T1000 (cell line): Measurements from ENCODE around the gene ATP8A2.

Source experiments
- DNase-seq: peaks from one replicate; lab custom pipeline; 2025; ENCODE audit warnings: mixed read lengths; lab: John Stamatoyannopoulos, UW

ATP8A2 gene

DNA sequence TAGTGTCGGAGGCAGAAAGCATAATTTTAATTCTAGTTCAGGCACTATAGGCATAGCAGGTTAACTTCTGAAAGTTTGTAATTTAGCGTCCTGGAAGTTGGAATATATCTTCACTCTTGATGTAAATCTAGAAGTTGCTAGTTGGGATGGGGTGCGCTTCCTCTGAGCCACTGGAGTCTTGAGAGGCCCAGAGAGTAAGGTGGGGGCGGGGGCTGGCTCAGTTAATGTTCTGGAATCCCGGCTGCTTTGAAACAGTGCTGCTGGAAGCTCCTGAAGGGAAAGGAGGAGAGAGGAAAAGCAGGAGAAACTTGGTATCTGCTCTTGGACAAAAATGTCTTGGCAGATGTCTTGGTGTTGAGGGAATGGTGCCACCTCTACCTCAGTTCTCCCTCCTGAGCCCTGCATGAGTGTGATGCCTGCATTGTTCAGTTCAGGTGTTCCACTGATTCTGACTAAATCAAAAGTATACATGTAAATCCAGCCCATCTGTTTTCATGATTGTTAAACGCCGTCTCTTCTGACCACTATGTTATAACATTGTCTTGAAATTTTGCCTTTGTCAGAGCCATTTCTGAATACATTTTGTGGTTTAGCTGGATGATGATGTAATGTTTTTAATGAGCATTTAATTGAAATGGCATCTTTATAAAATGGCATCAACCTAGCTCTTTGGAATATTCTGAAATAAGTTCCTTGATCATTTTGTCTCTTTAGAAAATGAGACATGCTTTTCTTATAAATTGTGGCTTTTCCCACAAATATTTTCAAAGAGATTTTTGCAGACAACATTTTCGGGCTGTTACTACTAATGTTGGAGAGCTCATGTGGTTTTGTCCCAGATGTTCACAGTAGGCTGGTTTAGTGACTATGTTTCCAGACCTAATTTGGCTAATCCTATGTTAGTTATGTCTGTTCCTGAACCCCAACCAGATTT is 477.3 kb downstream of the ATP8A2 start:
- no peak for DNase-seq

DNA sequence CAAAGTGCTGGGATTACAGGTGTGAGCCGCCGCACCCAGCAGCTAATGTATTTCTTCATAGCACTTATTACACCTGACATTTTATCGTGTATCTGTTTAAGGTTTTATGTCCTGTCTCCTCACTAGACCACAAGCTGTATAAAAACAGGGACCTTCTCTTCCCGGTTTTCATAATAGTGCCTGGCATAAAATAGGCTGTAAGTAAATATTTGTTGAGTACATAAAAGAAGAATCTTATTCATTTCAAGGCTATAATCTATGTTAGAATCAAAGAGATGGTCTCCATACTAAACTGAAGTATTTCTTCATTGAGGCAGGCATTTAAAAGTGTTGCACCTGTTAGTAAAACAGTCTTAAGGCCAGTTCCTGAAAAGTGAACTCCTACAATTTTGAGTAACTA is 486.1 kb downstream of the ATP8A2 start:
- no peak for DNase-seq

DNA sequence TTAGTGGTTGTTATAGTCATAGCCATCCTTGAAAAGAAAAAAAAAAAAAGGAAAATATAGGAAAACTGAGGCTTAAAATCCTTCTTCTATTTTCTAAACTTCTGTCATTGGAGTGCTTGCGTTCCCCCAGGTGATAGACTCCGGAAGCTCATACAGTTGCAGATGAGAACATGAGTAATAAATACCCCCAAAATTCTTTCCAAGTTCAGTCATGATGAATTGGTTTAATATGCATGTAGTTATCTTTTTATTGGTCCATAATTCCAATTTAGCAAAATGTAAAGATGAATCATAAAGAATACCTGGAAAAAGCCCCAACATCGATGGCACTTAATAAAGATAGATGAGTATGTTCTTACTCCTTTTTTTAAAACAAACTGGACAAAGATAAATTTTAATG is 487.8 kb downstream of the ATP8A2 start:
- DNase-seq: no peak

- DNase-seq: no peak
Observed at GRCh38 chr13:25860265-25860664, 488.5 kb downstream of the ATP8A2 start.

GRCh38 chr13:25860862-25861261 is 489.1 kb downstream of the ATP8A2 start:
- DNase-seq: no peak

GRCh38 chr13:25862156-25862555 is 490.4 kb downstream of the ATP8A2 start:
- DNase-seq: no peak

DNA sequence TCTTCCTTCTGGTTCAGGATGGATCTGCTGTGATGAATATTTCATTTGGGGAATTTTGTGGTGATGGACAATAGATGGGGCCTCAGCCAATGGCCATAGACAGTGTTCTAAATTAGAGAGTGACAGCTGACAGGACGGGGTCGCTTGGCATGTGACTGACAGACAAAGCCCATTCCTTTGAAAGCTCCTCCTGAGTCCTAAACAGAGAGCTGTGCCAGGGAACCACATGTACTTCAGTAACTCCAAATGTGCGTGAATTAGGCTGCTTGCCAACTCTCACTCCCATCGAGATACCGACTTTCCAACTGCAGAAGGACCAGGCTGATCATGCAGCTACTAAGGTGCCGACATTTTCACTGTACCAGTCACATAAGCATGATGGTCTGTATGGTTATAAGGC is 492.3 kb downstream of the ATP8A2 start:
- no peak for DNase-seq

- no peak for DNase-seq
Observed at GRCh38 chr13:25864936-25865335, 493.2 kb downstream of the ATP8A2 start.

- DNase-seq: no peak
Observed at GRCh38 chr13:25865391-25865790, 493.6 kb downstream of the ATP8A2 start.

- DNase-seq: no peak
Observed at GRCh38 chr13:25867038-25867437, 495.3 kb downstream of the ATP8A2 start.

GRCh38 chr13:25868490-25868889 is 496.7 kb downstream of the ATP8A2 start:
- DNase-seq: no peak

DNA sequence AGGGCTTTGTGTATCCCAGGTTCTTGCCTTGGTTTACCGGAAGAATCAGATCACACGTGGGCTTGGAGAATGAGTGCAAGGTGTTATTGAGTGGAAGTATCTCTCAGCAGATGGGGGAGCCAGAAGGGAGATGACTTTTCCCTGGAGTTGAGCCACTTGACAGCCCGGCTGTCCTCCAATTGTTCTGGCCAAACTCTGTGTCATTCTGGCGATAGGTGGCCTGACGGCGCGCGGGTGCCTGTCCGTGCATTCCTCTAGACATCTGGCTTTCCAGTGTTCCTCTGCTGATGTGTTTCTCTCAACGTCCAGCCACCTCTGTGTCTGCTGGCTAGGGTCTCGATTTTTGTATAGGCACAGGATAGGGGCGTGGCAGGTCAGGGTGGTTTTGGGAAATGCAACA is 498.2 kb downstream of the ATP8A2 start:
- DNase-seq: no peak

GRCh38 chr13:25871389-25872125 is 499.8 kb downstream of the ATP8A2 start:
- no peak for DNase-seq

DNA sequence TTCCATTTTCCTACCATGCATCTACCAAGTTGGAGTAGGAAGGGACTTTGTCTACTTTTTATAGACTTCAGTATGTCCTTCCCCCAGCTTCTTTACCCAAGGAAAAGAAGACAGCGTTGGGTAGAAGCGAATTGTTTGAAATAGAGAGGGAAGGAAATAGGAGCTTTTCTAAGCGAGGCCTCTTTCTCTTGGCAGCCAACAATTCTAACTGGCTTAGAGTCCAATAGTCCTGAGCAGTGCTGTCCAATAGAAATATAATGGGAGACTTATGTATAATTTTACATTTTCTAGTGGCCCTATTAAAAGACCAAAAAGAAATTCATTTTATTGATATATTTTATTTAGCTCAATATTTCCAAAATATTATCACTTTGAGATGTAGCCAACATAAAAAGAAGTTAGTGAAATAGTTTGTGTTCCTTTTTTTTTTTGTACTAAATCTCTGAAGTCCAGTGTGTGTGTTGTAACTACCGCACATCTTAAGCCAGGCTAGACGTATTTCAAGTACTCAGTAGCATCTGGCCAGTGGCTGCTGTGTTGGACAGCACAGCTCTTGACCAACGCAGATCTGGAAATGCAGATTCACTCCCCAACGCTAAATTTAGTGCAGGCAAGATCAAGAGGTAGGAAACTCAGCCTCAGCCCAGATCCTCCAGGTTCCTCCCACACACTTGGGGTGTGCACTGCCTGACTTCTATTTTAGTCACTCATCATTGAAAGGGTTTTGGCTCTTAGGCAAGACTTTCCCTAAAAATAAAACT is 500.9 kb downstream of the ATP8A2 start:
- no peak for DNase-seq

DNA sequence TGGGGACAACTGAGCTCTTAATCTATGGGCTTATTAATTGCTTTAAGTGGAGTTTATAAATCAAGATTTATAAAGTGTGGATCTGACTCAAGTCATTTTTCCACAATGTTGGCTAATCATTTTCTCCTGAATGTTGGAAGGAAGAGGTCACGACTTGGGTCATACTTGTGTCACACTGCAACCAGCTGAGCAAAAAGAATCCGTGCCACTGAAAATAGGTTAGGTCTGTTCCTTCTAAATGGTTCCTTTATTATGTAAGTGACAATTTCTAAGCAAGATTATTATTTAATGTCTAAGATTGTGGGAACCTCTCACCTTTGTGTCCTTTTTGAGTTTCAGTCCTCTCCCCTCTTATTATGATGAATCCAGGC is 501.5 kb downstream of the ATP8A2 start:
- no peak for DNase-seq

DNA sequence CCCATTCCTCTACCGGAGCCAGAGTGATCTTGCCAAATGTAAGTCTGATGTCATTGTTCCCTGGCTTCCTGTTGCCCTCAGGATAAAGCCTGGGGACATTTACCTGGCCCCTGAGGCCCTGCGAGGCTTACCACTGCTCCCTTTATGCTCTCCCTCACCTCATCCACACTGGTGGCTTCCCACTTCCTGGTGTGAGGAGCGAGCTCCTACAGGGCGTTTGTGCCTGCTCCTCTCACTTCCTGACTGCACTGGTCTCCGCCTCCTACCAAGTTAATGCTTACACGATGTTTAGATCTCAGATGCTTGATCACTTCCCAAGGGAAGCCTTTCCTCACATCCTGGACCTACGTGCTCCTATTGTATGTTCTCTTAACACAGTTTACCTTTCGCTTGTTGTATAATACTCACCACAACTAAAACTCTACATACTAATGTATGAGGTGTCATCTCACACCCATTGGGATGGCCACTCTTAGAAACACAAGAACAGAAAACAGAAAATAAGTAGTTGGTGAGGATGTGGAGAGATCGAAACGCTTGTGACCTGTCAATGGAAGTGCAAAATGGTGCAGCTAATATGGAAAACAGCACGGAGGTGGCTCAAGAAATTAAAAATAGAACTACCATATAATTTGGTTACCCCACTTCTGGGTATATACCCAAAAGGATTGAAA is 502.4 kb downstream of the ATP8A2 start:
- no peak for DNase-seq

DNA sequence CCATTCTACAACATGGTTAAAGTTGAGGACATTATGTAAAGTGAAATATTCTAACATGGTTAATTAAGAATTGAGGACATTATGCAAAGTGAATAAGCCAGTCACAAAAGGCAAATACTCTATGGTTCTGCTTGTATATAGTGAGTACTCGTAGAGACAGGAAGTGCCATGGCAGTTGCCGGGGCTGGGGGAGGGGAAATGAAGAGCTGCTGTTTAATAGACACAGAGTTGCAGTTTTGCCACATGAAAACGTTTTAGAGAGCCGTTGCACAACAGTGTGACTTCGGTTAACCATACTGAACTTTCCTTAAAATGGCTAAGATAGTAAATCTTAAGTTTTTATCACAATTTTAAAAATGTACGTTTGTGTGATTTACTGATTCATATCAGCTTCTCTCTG is 503.1 kb downstream of the ATP8A2 start:
- DNase-seq: no peak

DNA sequence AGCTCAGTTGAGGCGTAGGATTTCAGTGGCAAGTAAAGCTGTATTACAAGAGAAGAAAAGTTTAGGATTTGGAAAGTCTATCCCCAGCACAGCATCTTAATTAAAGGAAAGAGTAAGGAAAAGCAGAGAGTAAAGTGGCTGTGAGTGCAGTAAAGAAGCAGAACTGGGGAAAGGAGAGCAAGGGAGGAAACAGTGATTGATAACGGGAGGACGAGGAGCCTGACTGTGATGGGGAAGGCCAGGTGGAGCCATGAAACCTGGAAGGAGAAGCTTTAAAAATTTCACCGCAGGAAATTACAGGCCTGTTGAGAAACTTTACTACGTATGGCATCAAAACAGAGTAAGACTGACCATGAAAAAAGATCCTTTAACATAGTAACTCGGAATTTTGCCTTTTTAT is 504.5 kb downstream of the ATP8A2 start:
- no peak for DNase-seq

DNA sequence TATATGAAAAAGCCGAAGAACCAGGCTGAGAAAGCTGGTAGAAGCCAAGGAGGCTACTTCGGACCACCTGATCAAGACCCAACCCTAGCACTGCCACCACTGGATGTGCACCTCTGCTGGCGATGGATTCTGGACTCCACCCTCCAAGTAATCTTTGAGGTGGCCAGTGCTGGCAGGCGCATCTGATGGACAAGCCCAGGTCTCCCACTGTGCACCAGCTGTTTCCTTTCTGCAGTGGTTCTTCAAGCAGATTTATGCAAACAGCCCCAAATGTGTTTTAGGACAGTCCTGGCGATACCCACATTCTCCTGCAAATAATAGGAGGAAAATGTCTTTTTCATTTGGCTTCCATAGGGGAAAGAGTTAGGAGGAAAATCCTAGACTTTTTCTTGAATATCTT is 507.7 kb downstream of the ATP8A2 start:
- no peak for DNase-seq

DNA sequence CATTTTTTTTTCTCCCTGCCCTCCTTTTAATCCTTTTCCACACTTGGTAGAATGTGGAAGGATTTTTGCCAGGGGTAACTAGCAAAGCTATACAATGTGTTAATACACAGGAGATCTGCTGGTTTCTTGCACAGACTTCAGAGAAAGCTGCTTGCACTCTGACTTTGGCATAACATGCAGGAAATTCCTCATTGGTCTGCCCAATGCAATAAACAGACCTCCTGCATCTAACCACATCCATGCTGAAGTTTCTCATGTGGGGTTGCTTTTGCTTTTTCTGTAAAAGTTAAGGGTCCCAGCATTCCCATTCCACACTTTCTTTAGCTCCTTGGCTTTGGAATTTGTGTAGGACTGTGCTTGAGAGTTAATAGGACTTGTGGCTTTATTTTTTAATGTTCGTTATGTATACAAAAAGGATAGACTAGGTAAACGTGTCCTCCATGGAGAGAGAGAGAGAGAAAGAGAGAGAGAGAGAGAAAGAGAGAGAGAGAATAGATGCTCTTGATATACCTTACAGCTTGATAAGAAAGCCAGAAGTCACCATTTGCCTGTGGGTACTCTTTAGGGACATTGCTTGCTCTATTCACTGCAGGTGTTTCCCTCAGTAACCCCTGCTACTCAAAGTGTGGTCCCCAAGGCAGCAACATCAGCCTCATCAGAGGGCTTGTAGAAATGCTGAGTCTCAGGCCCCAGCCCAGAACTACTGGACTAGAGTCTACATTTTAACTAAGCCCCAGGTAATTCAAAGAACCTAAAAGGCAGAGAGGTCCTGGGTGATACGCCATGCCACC is 509.6 kb downstream of the ATP8A2 start:
- no peak for DNase-seq

DNA sequence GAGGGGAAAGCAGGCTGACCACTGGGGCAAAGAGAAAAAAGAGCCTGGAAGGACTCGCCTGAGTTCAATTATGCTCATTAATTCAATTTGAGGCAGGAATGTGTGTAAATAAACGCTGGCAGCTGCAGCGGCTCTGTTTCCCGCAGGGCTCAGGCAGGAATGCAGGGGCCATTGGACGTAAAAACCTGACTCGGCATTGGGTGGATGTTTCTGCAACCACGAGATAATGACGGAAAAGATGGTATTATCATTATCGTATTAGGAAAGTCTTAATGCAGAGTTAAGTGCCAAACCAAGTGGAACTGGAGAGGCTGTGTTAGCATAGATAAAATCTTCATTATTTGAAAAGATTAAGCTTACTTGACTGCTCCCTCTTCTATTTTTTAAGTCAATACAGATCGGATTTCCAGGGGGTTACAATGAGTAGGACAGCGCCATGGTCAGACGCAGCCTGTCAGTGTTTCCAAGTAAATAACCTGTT is 510.2 kb downstream of the ATP8A2 start:
- DNase-seq: no peak
